K562 (cell line): Measurements from ENCODE around the gene OPRL1. TPM values are rescaled to one million over a fixed set of nuclear protein-coding genes. Genes with fewer than 3 reads are reported as not detected.

Experiments used
- ATF3 ChIP-seq, 2 experiments: fragments of 450-650 bp in 1 of 2; sonication (generic) in 1 of 2; formaldehyde crosslinking in 1 of 2; IDR thresholded peaks in 1 of 2; conservative IDR thresholded peaks in 1 of 2; 2 replicates each; pipeline versions ENCODE4 v1.6.1 to v1.8.1; 2016 to 2023; ENCODE audit warnings: mild to moderate bottlenecking in 2 of 2, moderate library complexity in 2 of 2, inconsistent platforms in 1 of 2, missing genetic modification reagents in 1 of 2
- ETV6 ChIP-seq, 3 experiments: fragments of 150-350 bp in 1 of 3; sonication (generic) in 1 of 3; formaldehyde crosslinking in 1 of 3; IDR thresholded peaks; 2 replicates each; pipeline versions ENCODE4 v1.6.1 to v1.8.0; 2014 to 2022; ENCODE audit warnings: borderline replicate concordance in 2 of 3, low read depth in 2 of 3, antibody characterized with exemption in 1 of 3, low read length in 1 of 3, mild to moderate bottlenecking in 1 of 3, missing genetic modification reagents in 1 of 3
- IFI16 ChIP-seq: fragments of 250-450 bp; sonication (Bioruptor Pico); IDR thresholded peaks from 2 replicates; pipeline ENCODE4 v2.1.2; 2022; ENCODE audit warnings: mild to moderate bottlenecking, inconsistent platforms
- POLR2G ChIP-seq: fragments of 200-400 bp; formaldehyde crosslinking; IDR thresholded peaks from 2 replicates; pipeline ENCODE4 v1.6.1; 2017; ENCODE audit warnings: low read depth, mild to moderate bottlenecking, antibody characterized with exemption, low read length, moderate library complexity
- RBFOX2 ChIP-seq: fragments of 200-400 bp; formaldehyde crosslinking; IDR thresholded peaks from 2 replicates; pipeline ENCODE4 v1.6.1; 2017; ENCODE audit warnings: low read depth, mild to moderate bottlenecking, low read length, moderate library complexity
- SLC30A9 ChIP-seq: fragments of 250-450 bp; sonication (Bioruptor Pico); IDR thresholded peaks from 2 replicates; pipeline ENCODE4 v1.8.0; 2022; ENCODE audit warnings: mild to moderate bottlenecking, moderate library complexity
- SREBF2 ChIP-seq: sonication (generic); formaldehyde crosslinking; IDR thresholded peaks from 2 replicates; pipeline ENCODE4 v1.4.0; 2020; ENCODE audit warnings: mild to moderate bottlenecking, missing genetic modification reagents
- TCF7 ChIP-seq: sonication (generic); IDR thresholded peaks from 2 replicates; pipeline ENCODE4 v1.6.1; 2016; ENCODE audit warnings: antibody characterized with exemption, borderline replicate concordance
- THRB ChIP-seq: fragments of 450-650 bp; formaldehyde crosslinking; conservative IDR thresholded peaks from 2 replicates; pipeline ENCODE4 v1.4.0; 2022; ENCODE audit warnings: mild to moderate bottlenecking, missing genetic modification characterization
- TRIM28 ChIP-seq: fragments of 450-650 bp; IDR thresholded peaks from 2 replicates; pipeline ENCODE4 v1.6.1; 2017
- ZBTB9 ChIP-seq: fragments of 450-650 bp; formaldehyde crosslinking; IDR thresholded peaks from 2 replicates; pipeline ENCODE4 v1.4.0; 2020; ENCODE audit warnings: mild to moderate bottlenecking, moderate library complexity
- ZNF445 ChIP-seq: fragments of 250-450 bp; sonication (Bioruptor Pico); IDR thresholded peaks from 2 replicates; pipeline ENCODE4 v1.4.0; 2020; ENCODE audit warnings: low read depth, mild to moderate bottlenecking, moderate library complexity
- polyA plus RNA-seq, 8 experiments: library from polyadenylated mRNA; depleted of rRNA in 4 of 8; stranded (reverse) in 5 of 8; unstranded in 3 of 8; fragments of >200 nt; fragmentation: Nextera tagmentation in 2 of 8; fragmentation: Illumina TruSeq in 1 of 8; extraction: Ambion mirVana in 2 of 8; extraction: Trizol in 1 of 8; gene quantifications; 2 replicates each; pipeline versions ENCODE4 v1.2.1 to v1.2.3, GENCODE V29; 2011 to 2014; ENCODE audit warnings: inconsistent platforms in 1 of 8, missing spikeins in 1 of 8
- total RNA-seq, 7 experiments: library from RNA; depleted of rRNA in 6 of 7; stranded (reverse); fragments of >200 nt in 6 of 7; fragmentation: Illumina TruSeq in 2 of 7; extraction: Trizol in 2 of 7; gene quantifications; 2 replicates each; pipeline versions ENCODE4 v1.2.1 to v1.2.3, GENCODE V29; 2011 to 2021; ENCODE audit warnings: low replicate concordance in 1 of 7
- TF ChIP-seq, protein P1 (sequence below): fragments of 450-650 bp; conservative IDR thresholded peaks from 2 replicates; pipeline ENCODE4 v1.6.1; 2016; ENCODE audit warnings: missing genetic modification characterization, low read depth, mild to moderate bottlenecking, control low read depth, missing compliant biosample characterization
- TF ChIP-seq, protein P2 (sequence below): fragments of 450-650 bp; IDR thresholded peaks from one replicate; pipeline ENCODE4 v1.6.1; 2018; ENCODE audit warnings: mild to moderate bottlenecking, moderate library complexity; ENCODE audit not compliant: partially characterized antibody
- TF ChIP-seq, protein P3 (sequence below): fragments of 450-650 bp; IDR thresholded peaks from 2 replicates; pipeline ENCODE4 v1.6.1; 2016; ENCODE audit warnings: borderline replicate concordance

OPRL1 gene
- total and polyA plus RNA-seq, 9 of the 15 experiments (the other 6 are each of a cell fraction or from before 2014, with no cell fraction given) = 0.06 to 0.33 (median 0.11) TPM; not detected in 2

- TF ChIP-seq ATF3 (IDR thresholded peaks at IDR 0.05) (no peak), ATF3 (CRISPR knock-in tag; conservative IDR thresholded peaks at IDR 0.05) (no peak), RBFOX2 (no peak), ZNF445 (no peak), ZBTB9 (no peak), IFI16 (CRISPR knock-in tag) (no peak), SLC30A9 (CRISPR knock-in tag) (no peak), ETV6 (IDR thresholded peaks at IDR 0.05; ENCODE audit: borderline replicate concordance in 1 of 2, low read depth in 2 of 2, low read length in 1 of 2) (no peak), ETV6 (CRISPR knock-in tag; IDR thresholded peaks at IDR 0.05; ENCODE audit: borderline replicate concordance) (no peak), POLR2G (no peak), TRIM28 (peak; percentile 88), THRB (CRISPR knock-in tag) (no peak), TCF7 (no peak), SREBF2 (CRISPR knock-in tag) (no peak)
- TF ChIP-seq, protein P1, sequence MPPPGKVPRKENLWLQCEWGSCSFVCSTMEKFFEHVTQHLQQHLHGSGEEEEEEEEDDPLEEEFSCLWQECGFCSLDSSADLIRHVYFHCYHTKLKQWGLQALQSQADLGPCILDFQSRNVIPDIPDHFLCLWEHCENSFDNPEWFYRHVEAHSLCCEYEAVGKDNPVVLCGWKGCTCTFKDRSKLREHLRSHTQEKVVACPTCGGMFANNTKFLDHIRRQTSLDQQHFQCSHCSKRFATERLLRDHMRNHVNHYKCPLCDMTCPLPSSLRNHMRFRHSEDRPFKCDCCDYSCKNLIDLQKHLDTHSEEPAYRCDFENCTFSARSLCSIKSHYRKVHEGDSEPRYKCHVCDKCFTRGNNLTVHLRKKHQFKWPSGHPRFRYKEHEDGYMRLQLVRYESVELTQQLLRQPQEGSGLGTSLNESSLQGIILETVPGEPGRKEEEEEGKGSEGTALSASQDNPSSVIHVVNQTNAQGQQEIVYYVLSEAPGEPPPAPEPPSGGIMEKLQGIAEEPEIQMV = no peak
- TF ChIP-seq, protein P2, sequence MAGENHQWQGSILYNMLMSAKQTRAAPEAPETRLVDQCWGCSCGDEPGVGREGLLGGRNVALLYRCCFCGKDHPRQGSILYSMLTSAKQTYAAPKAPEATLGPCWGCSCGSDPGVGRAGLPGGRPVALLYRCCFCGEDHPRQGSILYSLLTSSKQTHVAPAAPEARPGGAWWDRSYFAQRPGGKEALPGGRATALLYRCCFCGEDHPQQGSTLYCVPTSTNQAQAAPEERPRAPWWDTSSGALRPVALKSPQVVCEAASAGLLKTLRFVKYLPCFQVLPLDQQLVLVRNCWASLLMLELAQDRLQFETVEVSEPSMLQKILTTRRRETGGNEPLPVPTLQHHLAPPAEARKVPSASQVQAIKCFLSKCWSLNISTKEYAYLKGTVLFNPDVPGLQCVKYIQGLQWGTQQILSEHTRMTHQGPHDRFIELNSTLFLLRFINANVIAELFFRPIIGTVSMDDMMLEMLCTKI = no peak
- TF ChIP-seq, protein P3, sequence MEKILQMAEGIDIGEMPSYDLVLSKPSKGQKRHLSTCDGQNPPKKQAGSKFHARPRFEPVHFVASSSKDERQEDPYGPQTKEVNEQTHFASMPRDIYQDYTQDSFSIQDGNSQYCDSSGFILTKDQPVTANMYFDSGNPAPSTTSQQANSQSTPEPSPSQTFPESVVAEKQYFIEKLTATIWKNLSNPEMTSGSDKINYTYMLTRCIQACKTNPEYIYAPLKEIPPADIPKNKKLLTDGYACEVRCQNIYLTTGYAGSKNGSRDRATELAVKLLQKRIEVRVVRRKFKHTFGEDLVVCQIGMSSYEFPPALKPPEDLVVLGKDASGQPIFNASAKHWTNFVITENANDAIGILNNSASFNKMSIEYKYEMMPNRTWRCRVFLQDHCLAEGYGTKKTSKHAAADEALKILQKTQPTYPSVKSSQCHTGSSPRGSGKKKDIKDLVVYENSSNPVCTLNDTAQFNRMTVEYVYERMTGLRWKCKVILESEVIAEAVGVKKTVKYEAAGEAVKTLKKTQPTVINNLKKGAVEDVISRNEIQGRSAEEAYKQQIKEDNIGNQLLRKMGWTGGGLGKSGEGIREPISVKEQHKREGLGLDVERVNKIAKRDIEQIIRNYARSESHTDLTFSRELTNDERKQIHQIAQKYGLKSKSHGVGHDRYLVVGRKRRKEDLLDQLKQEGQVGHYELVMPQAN = no peak
Measured at GRCh38 chr20:64145458-64146300, 65.8 kb downstream of the OPRL1 start (continued).
